ENCODE data around the gene RPS6KB1.
"Not testable (repeated sequence)": the region's sequence is repeated elsewhere in the genome, so short reads cannot be mapped to it uniquely, and the experiment has no call there.

RPS6KB1 gene

GRCh38 chr17:59870482-59870881 lies 22.4 kb upstream of the RPS6KB1 start:
- Histone ChIP-seq H3K27ac (ENCODE audit: low read depth, low read length) (no peak overlapping the region), H3K36me3 (ENCODE audit: control insufficient read depth, low read length) (peaks cover 5% of the 10 kb centered on the region), H3K27me3 (ENCODE audit: control insufficient read depth, low read length) (no peaks in the 10 kb centered on the region), H3F3A (ENCODE audit: control insufficient read depth, insufficient read depth) (0 out of 2 replicates have a peak, but pooled peaks cover 2% of the 10 kb centered on the region), H3K9me2 (replicated peaks; ENCODE audit: control insufficient read depth, low read length) (no peaks in the 10 kb centered on the region), H3K9me3 (ENCODE audit: control insufficient read depth, insufficient read depth, low read length) (no peaks in the 10 kb centered on the region), H4K20me1 (ENCODE audit: control insufficient read depth, insufficient read depth, low read depth, low read length) (no peaks in the 10 kb centered on the region), H3K4me2 (ENCODE audit: low read length) (no peak overlapping the region), H3K4me1 (ENCODE audit: control insufficient read depth, low read length) (peaks cover 6% of the 10 kb centered on the region), H3K4me3 (ENCODE audit: low read length) (no peak overlapping the region), H3K79me2 (ENCODE audit: control insufficient read depth, low read length) (no peaks in the 10 kb centered on the region)
- TF ChIP-seq EZH2phosphoT487 (IDR thresholded peaks at IDR 0.05; ENCODE audit: borderline replicate concordance, low read length): no peak
- TF ChIP-seq, protein P1, sequence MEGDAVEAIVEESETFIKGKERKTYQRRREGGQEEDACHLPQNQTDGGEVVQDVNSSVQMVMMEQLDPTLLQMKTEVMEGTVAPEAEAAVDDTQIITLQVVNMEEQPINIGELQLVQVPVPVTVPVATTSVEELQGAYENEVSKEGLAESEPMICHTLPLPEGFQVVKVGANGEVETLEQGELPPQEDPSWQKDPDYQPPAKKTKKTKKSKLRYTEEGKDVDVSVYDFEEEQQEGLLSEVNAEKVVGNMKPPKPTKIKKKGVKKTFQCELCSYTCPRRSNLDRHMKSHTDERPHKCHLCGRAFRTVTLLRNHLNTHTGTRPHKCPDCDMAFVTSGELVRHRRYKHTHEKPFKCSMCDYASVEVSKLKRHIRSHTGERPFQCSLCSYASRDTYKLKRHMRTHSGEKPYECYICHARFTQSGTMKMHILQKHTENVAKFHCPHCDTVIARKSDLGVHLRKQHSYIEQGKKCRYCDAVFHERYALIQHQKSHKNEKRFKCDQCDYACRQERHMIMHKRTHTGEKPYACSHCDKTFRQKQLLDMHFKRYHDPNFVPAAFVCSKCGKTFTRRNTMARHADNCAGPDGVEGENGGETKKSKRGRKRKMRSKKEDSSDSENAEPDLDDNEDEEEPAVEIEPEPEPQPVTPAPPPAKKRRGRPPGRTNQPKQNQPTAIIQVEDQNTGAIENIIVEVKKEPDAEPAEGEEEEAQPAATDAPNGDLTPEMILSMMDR (IDR thresholded peaks at IDR 0.05; ENCODE audit: low read depth, low read length, poor library complexity, severe bottlenecking): no peak

GRCh38 chr17:59872351-59872750 lies 20.6 kb upstream of the RPS6KB1 start:
- Histone ChIP-seq H3K9me3 (ENCODE audit: control insufficient read depth, insufficient read depth, low read length) (no peaks in the 10 kb centered on the region), H3K27ac (ENCODE audit: low read depth, low read length) (no peak overlapping the region), H3K79me2 (ENCODE audit: control insufficient read depth, low read length) (no peaks in the 10 kb centered on the region), H3K36me3 (ENCODE audit: control insufficient read depth, low read length) (peaks cover 15% of the 10 kb centered on the region), H4K20me1 (ENCODE audit: control insufficient read depth, insufficient read depth, low read depth, low read length) (no peaks in the 10 kb centered on the region), H3K4me3 (ENCODE audit: low read length) (no peak overlapping the region), H3K9me2 (replicated peaks; ENCODE audit: control insufficient read depth, low read length) (no peaks in the 10 kb centered on the region), H3K4me2 (ENCODE audit: low read length) (no peak overlapping the region), H3F3A (ENCODE audit: control insufficient read depth, insufficient read depth) (0 out of 2 replicates have a peak, but pooled peaks cover 2% of the 10 kb centered on the region), H3K27me3 (ENCODE audit: control insufficient read depth, low read length) (no peaks in the 10 kb centered on the region), H3K4me1 (ENCODE audit: control insufficient read depth, low read length) (peaks cover 6% of the 10 kb centered on the region)
- TF ChIP-seq, protein P1 (IDR thresholded peaks at IDR 0.05; ENCODE audit: low read depth, low read length, poor library complexity, severe bottlenecking): no peak
- TF ChIP-seq EZH2phosphoT487 (IDR thresholded peaks at IDR 0.05; ENCODE audit: borderline replicate concordance, low read length): no peak

- not testable (repeated sequence) for H3K9me2 ChIP-seq (replicated peaks; ENCODE audit: control insufficient read depth, low read length); H3K27ac ChIP-seq (ENCODE audit: low read depth, low read length); H3K79me2 ChIP-seq (ENCODE audit: control insufficient read depth, low read length); H4K20me1 ChIP-seq (ENCODE audit: control insufficient read depth, insufficient read depth, low read depth, low read length); H3K4me3 ChIP-seq (ENCODE audit: low read length); H3K27me3 ChIP-seq (ENCODE audit: control insufficient read depth, low read length); H3K4me2 ChIP-seq (ENCODE audit: low read length); H3F3A ChIP-seq (ENCODE audit: control insufficient read depth, insufficient read depth); H3K9me3 ChIP-seq (ENCODE audit: control insufficient read depth, insufficient read depth, low read length); H3K4me1 ChIP-seq (ENCODE audit: control insufficient read depth, low read length)
- peaks cover 20% of the 10 kb centered on the region for H3K36me3 ChIP-seq (ENCODE audit: control insufficient read depth, low read length)
Measured at GRCh38 chr17:59873414-59873813, 19.5 kb upstream of the RPS6KB1 start.

DNA sequence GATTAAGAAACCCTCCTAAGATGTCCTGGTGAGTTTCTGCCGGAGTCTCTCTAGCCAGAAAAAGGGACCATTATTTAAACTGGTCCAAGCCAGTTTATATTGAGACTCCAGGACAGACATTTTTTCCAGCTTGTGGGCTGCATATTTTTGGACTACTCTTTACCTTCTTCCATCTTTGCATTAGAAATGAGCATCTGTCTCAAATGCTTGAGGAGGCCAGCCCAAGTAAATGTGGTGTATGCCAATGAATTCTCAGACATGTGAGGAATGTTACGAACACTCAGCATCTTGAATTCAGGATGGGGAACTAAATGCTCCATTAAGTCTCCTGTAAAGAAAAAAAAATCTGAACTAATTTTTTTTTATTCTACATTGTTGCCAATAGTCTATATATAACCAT lies 18.5 kb upstream of the RPS6KB1 start:
- H3K36me3 ChIP-seq (ENCODE audit: control insufficient read depth, low read length): peaks cover 20% of the 10 kb centered on the region
- peaks cover 6% of the 10 kb centered on the region for H3K4me1 ChIP-seq (ENCODE audit: control insufficient read depth, low read length)
- no peak overlapping the region for H3K4me2 ChIP-seq (ENCODE audit: low read length)
- no peaks in the 10 kb centered on the region for H3K27me3 ChIP-seq (ENCODE audit: control insufficient read depth, low read length)
- no peaks in the 10 kb centered on the region for H3K9me3 ChIP-seq (ENCODE audit: control insufficient read depth, insufficient read depth, low read length)
- H3K27ac ChIP-seq (ENCODE audit: low read depth, low read length): no peak overlapping the region
- H3K79me2 ChIP-seq (ENCODE audit: control insufficient read depth, low read length): no peaks in the 10 kb centered on the region
- no peaks in the 10 kb centered on the region for H4K20me1 ChIP-seq (ENCODE audit: control insufficient read depth, insufficient read depth, low read depth, low read length)
- no peak for TF ChIP-seq EZH2phosphoT487 (IDR thresholded peaks at IDR 0.05; ENCODE audit: borderline replicate concordance, low read length)
- TF ChIP-seq, protein P1 (IDR thresholded peaks at IDR 0.05; ENCODE audit: low read depth, low read length, poor library complexity, severe bottlenecking): no peak
- no peaks in the 10 kb centered on the region for H3K9me2 ChIP-seq (replicated peaks; ENCODE audit: control insufficient read depth, low read length)
- no peak overlapping the region for H3K4me3 ChIP-seq (ENCODE audit: low read length)
- H3F3A ChIP-seq (ENCODE audit: control insufficient read depth, insufficient read depth): 0 out of 2 replicates have a peak, but pooled peaks cover 2% of the 10 kb centered on the region

Data from DOHH2 (cell line).